Loucy (cell line): ENCODE results near the gene EXOC3L2.

Experiments used
- H2AFZ ChIP-seq: fragments of 200-600 bp; sonication (generic); 2 replicates; pipeline ENCODE4 v1.6.0; 2016; ENCODE audit warnings: antibody characterized with exemption, mild to moderate bottlenecking, low read length, moderate library complexity
- H3F3A ChIP-seq: fragments of 200-600 bp; 2 replicates; pipeline ENCODE4 v1.6.0; 2016; ENCODE audit warnings: antibody characterized with exemption, low read depth, mild to moderate bottlenecking
- H3K27me3 ChIP-seq: fragments of 200-600 bp; sonication (generic); 2 replicates; pipeline ENCODE4 v1.6.1; 2014; ENCODE audit warnings: low read length, mild to moderate bottlenecking; ENCODE audit not compliant: insufficient read depth, poor library complexity, severe bottlenecking
- H3K36me3 ChIP-seq: fragments of 200-600 bp; sonication (generic); 2 replicates; pipeline ENCODE4 v1.6.1; 2016; ENCODE audit warnings: low read length; ENCODE audit not compliant: insufficient read depth
- H3K4me1 ChIP-seq: fragments of 200-600 bp; sonication (generic); 2 replicates; pipeline ENCODE4 v1.5.1; 2014; ENCODE audit warnings: low read length, mild to moderate bottlenecking; ENCODE audit not compliant: insufficient read depth, poor library complexity, severe bottlenecking
- H3K4me2 ChIP-seq: fragments of 200-600 bp; sonication (generic); 2 replicates; pipeline ENCODE4 v1.6.0; 2014; ENCODE audit warnings: antibody characterized with exemption, low read length, low read depth, mild to moderate bottlenecking; ENCODE audit not compliant: poor library complexity, severe bottlenecking
- H3K4me3 ChIP-seq: fragments of 200-600 bp; sonication (generic); 2 replicates; pipeline ENCODE4 v1.5.1; 2014; ENCODE audit warnings: low read length, mild to moderate bottlenecking, mixed read lengths; ENCODE audit not compliant: poor library complexity, severe bottlenecking
- H3K79me2 ChIP-seq: fragments of 200-600 bp; sonication (generic); 2 replicates; pipeline ENCODE4 v1.6.1; 2014; ENCODE audit warnings: low read length; ENCODE audit not compliant: insufficient read depth
- H3K9ac ChIP-seq: fragments of 200-600 bp; sonication (generic); 2 replicates; pipeline ENCODE4 v1.6.0; 2014; ENCODE audit warnings: mild to moderate bottlenecking, low read depth, low read length, moderate library complexity; ENCODE audit not compliant: poor library complexity, severe bottlenecking
- H3K9me2 ChIP-seq: fragments of 200-600 bp; sonication (generic); replicated peaks from 2 replicates; pipeline ENCODE4 v1.6.1; 2016; ENCODE audit warnings: low read depth, low read length, mixed read lengths
- H3K9me3 ChIP-seq: fragments of 200-600 bp; sonication (generic); 2 replicates; pipeline ENCODE4 v1.6.1; 2014; ENCODE audit warnings: mild to moderate bottlenecking, antibody characterized with exemption, low read length, low read depth; ENCODE audit not compliant: insufficient read depth
- H4K20me1 ChIP-seq: fragments of 200-600 bp; sonication (generic); 2 replicates; pipeline ENCODE4 v1.6.0; 2014; ENCODE audit warnings: antibody characterized with exemption, low read length, mild to moderate bottlenecking; ENCODE audit not compliant: insufficient read depth, poor library complexity, severe bottlenecking
- CTCF ChIP-seq: fragments of 200-600 bp; sonication (generic); conservative IDR thresholded peaks from 2 replicates; pipeline ENCODE4 v1.5.1; 2014; ENCODE audit warnings: mild to moderate bottlenecking, antibody characterized with exemption, low read length
- EZH2phosphoT487 ChIP-seq: fragments of 200-600 bp; IDR thresholded peaks from 2 replicates; pipeline ENCODE4 v1.6.1; 2018; ENCODE audit warnings: antibody characterized with exemption, mild to moderate bottlenecking, moderate library complexity, borderline replicate concordance

EXOC3L2 gene

GRCh38 chr19:45175515-45176345 lies 69.5 kb downstream of the EXOC3L2 start:
- Histone ChIP-seq H3K4me3 (no peak overlapping the region), H3K4me2 (no peak overlapping the region), H3K4me1 (peaks cover 27% of the 10 kb centered on the region)

DNA sequence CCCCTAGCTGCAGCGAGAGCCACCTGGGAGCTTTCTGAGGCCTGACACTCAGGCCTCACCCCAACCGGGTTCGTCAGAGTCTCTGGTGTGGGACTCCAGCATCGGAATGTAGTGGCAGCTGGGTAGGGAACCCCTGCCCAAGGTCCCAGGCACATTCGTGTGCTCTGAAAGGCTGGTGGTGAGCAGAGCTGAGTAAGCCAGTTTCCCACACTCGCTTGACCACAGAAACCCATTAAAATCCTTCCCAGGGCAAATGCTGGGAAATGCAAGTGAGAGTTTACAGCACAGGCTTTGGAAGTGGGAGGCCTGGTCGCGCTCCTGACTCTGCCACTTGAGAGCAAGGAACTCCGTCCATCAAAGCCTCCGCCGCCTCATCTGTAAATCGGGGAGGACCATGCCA lies 71.4 kb downstream of the EXOC3L2 start:
- Histone ChIP-seq H3K4me2 (peak overlapping the region; percentile 7), H4K20me1 (no peaks in the 10 kb centered on the region), H3K79me2 (peaks cover 15% of the 10 kb centered on the region; the same call in 1 of the 2 replicates), H2AFZ (no peak overlapping the region), H3K4me1 (peaks cover 22% of the 10 kb centered on the region), H3K4me3 (no peak overlapping the region), H3F3A (no peaks in the 10 kb centered on the region), H3K9me2 (no peaks in the 10 kb centered on the region), H3K27me3 (no peaks in the 10 kb centered on the region), H3K9me3 (no peaks in the 10 kb centered on the region), H3K36me3 (no peaks in the 10 kb centered on the region), H3K9ac (no peak overlapping the region)
- no peak for TF ChIP-seq CTCF
- no peak for TF ChIP-seq EZH2phosphoT487

More at GRCh38 chr19:45175515-45176345, 69.5 kb downstream of the EXOC3L2 start:
- peaks cover 4% of the 10 kb centered on the region for H4K20me1 ChIP-seq
- H3K79me2 ChIP-seq, result peaks cover 33% of the 10 kb centered on the region; the same call in 1 of the 2 replicates
- H3K9me3 ChIP-seq, result no peaks in the 10 kb centered on the region
- no peaks in the 10 kb centered on the region for H3K27me3 ChIP-seq
- H3K36me3 ChIP-seq, result no peaks in the 10 kb centered on the region
- H3F3A ChIP-seq, result no peaks in the 10 kb centered on the region
- no peak overlapping the region for H2AFZ ChIP-seq
- H3K9me2 ChIP-seq, result no peaks in the 10 kb centered on the region
- no peak overlapping the region for H3K9ac ChIP-seq
- no peak for TF ChIP-seq CTCF
- TF ChIP-seq EZH2phosphoT487, result no peak

- Histone ChIP-seq H3K27me3 (no peaks in the 10 kb centered on the region), H3K4me3 (no peak overlapping the region), H3K4me1 (peaks cover 22% of the 10 kb centered on the region), H2AFZ (no peak overlapping the region; the same call in 1 of the 2 replicates), H3F3A (no peaks in the 10 kb centered on the region), H3K4me2 (peak overlapping the region; percentile 54), H4K20me1 (no peaks in the 10 kb centered on the region), H3K9ac (peak overlapping the region; percentile 54), H3K79me2 (peaks cover 12% of the 10 kb centered on the region; the same call in 1 of the 2 replicates), H3K9me3 (no peaks in the 10 kb centered on the region), H3K9me2 (no peaks in the 10 kb centered on the region), H3K36me3 (no peaks in the 10 kb centered on the region)
- TF ChIP-seq CTCF (no peak), EZH2phosphoT487 (no peak)
Observed at GRCh38 chr19:45172611-45173208, 72.5 kb downstream of the EXOC3L2 start.
